ENCODE measurements around the gene DBP.

The DBP gene

DNA sequence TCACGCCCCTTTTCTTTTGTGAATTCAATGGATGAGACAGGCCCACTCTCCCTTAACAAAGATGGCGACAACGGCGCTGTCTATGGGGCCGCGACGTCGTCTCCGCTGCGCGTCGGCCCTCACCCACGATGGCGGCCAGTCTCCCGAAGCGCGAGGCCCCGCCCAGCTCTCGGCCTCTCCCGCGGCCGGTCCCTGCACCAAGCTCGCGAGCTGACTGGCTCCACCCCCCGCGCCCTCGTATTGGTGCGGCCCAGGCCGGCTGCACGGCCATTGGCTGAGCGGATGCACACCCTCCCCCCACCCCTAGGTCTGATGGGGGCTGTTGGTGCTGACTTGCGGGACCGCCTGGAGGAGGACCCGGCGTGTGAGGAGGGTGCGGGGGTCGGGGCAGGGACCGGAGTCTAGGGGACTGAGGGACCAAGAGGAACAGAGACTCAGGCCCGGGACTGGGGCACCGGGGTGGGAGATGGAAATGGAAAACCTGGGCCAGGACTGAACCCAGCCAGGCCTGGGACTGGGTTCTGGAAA, 13.0 kb downstream of the DBP start (continued):
- TF ChIP-seq, protein P1, sequence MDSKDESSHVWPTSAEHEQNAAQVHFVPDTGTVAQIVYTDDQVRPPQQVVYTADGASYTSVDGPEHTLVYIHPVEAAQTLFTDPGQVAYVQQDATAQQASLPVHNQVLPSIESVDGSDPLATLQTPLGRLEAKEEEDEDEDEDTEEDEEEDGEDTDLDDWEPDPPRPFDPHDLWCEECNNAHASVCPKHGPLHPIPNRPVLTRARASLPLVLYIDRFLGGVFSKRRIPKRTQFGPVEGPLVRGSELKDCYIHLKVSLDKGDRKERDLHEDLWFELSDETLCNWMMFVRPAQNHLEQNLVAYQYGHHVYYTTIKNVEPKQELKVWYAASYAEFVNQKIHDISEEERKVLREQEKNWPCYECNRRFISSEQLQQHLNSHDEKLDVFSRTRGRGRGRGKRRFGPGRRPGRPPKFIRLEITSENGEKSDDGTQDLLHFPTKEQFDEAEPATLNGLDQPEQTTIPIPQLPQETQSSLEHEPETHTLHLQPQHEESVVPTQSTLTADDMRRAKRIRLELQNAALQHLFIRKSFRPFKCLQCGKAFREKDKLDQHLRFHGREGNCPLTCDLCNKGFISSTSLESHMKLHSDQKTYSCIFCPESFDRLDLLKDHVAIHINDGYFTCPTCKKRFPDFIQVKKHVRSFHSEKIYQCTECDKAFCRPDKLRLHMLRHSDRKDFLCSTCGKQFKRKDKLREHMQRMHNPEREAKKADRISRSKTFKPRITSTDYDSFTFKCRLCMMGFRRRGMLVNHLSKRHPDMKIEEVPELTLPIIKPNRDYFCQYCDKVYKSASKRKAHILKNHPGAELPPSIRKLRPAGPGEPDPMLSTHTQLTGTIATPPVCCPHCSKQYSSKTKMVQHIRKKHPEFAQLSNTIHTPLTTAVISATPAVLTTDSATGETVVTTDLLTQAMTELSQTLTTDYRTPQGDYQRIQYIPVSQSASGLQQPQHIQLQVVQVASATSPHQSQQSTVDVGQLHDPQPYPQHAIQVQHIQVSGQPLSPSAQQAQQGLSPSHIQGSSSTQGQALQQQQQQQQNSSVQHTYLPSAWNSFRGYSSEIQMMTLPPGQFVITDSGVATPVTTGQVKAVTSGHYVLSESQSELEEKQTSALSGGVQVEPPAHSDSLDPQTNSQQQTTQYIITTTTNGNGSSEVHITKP (tag by site-specific recombination; IDR thresholded peaks at IDR 0.05), result peak; percentile 96
- TF ChIP-seq SP3 (tag by site-specific recombination; IDR thresholded peaks at IDR 0.05), result peak; percentile 98
- TF ChIP-seq SP2 (tag by site-specific recombination; IDR thresholded peaks at IDR 0.05), result peak; percentile 95
- no peak for TF ChIP-seq ZFP37 (tag by site-specific recombination; IDR thresholded peaks at IDR 0.05)
- TF ChIP-seq ZNF658 (tag by site-specific recombination; IDR thresholded peaks at IDR 0.05), result no peak
- TF ChIP-seq ZXDB (tag by site-specific recombination; IDR thresholded peaks at IDR 0.05), result peak; percentile 75
- TF ChIP-seq SALL2 (tag by site-specific recombination; IDR thresholded peaks at IDR 0.05; ENCODE audit: borderline replicate concordance), result no peak
- TF ChIP-seq GLIS1 (tag by site-specific recombination; IDR thresholded peaks at IDR 0.05), result peak; percentile 75
- TF ChIP-seq, protein P2, sequence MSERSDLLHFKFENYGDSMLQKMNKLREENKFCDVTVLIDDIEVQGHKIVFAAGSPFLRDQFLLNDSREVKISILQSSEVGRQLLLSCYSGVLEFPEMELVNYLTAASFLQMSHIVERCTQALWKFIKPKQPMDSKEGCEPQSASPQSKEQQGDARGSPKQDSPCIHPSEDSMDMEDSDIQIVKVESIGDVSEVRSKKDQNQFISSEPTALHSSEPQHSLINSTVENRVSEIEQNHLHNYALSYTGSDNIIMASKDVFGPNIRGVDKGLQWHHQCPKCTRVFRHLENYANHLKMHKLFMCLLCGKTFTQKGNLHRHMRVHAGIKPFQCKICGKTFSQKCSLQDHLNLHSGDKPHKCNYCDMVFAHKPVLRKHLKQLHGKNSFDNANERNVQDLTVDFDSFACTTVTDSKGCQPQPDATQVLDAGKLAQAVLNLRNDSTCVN (tag by site-specific recombination; optimal IDR thresholded peaks at IDR 0.05), result peak; percentile 62
- peak; percentile 54; the same call in 1 of the 2 replicates for TF ChIP-seq ZBTB20 (tag by site-specific recombination; IDR thresholded peaks at IDR 0.05)
- TF ChIP-seq KLF1 (tag by site-specific recombination; IDR thresholded peaks at IDR 0.05), result peak; percentile 6; the same call in 1 of the 2 replicates
- peak; percentile 83; the same call in 1 of the 2 replicates for TF ChIP-seq KLF9 (tag by site-specific recombination; IDR thresholded peaks at IDR 0.05; ENCODE audit: low read depth)
- TF ChIP-seq ZNF747 (tag by site-specific recombination; IDR thresholded peaks at IDR 0.05), result no peak
- peak; percentile 96 for TF ChIP-seq YY1 (tag by site-specific recombination; IDR thresholded peaks at IDR 0.05)

DNA sequence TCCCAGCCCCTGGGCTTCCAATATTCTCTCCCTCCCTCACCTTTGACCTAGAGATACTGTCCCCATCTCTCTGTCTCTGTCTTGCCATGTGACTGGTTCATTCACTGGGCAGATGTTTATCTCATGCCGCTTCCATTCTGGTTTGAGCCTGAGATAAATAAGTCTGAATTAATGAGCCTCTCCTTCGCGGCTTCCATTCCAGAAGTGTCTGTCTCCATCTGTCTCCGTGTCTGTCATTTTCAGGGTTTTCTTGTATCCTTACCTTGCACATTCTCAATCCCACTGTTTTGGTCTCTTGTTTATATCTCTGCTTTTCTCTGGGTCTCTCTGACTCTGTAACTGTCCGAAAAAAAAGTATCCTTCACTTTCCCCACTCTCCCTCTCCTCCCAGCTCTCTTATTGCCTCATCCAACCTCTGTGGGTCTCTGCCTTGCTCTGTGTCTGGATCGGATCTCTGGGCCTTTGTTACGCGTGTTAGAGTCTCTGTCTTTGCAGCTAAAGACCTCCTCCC, 13.6 kb downstream of the DBP start:
- POLR2A ChIA-PET, result interaction anchor here (0.5 to 3.3 kb wide), 11 partner anchors 8 to 268 kb away, joined by 3 to 28 read pairs (median 4); partner anchors contain the start of genes DBP and FAM83E
- Histone ChIP-seq H3K27ac (ENCODE audit: extremely low read depth, low read depth, low read length) (peak overlapping the region; percentile 51), H3K4me1 (ENCODE audit: control insufficient read depth, insufficient read depth, low read length) (peaks cover 10% of the 10 kb centered on the region), H3K9me3 (ENCODE audit: control insufficient read depth, insufficient read depth, low read depth, low read length) (no peaks in the 10 kb centered on the region), H3K36me3 (ENCODE audit: control insufficient read depth in 2 of 2, insufficient read depth in 1 of 2, low read length in 2 of 2) (peaks cover 0 to 19% of the 10 kb centered on the region in 2 experiments; a peak in 1 of 3 replicates), H3K4me3 (ENCODE audit: low read depth, low read length) (peak overlapping the region; percentile 17)
- CTCF ChIA-PET, result interaction anchor here (0.6 to 1.5 kb wide), 4 partner anchors 22 to 442 kb away, joined by 3 to 5 read pairs (median 4); partner anchors contain the start of gene CA11
- TF ChIP-seq, protein P3, sequence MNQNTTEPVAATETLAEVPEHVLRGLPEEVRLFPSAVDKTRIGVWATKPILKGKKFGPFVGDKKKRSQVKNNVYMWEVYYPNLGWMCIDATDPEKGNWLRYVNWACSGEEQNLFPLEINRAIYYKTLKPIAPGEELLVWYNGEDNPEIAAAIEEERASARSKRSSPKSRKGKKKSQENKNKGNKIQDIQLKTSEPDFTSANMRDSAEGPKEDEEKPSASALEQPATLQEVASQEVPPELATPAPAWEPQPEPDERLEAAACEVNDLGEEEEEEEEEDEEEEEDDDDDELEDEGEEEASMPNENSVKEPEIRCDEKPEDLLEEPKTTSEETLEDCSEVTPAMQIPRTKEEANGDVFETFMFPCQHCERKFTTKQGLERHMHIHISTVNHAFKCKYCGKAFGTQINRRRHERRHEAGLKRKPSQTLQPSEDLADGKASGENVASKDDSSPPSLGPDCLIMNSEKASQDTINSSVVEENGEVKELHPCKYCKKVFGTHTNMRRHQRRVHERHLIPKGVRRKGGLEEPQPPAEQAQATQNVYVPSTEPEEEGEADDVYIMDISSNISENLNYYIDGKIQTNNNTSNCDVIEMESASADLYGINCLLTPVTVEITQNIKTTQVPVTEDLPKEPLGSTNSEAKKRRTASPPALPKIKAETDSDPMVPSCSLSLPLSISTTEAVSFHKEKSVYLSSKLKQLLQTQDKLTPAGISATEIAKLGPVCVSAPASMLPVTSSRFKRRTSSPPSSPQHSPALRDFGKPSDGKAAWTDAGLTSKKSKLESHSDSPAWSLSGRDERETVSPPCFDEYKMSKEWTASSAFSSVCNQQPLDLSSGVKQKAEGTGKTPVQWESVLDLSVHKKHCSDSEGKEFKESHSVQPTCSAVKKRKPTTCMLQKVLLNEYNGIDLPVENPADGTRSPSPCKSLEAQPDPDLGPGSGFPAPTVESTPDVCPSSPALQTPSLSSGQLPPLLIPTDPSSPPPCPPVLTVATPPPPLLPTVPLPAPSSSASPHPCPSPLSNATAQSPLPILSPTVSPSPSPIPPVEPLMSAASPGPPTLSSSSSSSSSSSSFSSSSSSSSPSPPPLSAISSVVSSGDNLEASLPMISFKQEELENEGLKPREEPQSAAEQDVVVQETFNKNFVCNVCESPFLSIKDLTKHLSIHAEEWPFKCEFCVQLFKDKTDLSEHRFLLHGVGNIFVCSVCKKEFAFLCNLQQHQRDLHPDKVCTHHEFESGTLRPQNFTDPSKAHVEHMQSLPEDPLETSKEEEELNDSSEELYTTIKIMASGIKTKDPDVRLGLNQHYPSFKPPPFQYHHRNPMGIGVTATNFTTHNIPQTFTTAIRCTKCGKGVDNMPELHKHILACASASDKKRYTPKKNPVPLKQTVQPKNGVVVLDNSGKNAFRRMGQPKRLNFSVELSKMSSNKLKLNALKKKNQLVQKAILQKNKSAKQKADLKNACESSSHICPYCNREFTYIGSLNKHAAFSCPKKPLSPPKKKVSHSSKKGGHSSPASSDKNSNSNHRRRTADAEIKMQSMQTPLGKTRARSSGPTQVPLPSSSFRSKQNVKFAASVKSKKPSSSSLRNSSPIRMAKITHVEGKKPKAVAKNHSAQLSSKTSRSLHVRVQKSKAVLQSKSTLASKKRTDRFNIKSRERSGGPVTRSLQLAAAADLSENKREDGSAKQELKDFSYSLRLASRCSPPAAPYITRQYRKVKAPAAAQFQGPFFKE (tag by site-specific recombination; IDR thresholded peaks at IDR 0.05; ENCODE audit: borderline replicate concordance), result no peak
- no peak for TF ChIP-seq ZNF416 (tag by site-specific recombination; IDR thresholded peaks at IDR 0.05)
- no peak for TF ChIP-seq ZNF223 (tag by site-specific recombination; IDR thresholded peaks at IDR 0.05)
- no peak for TF ChIP-seq ZBTB1 (tag by site-specific recombination; IDR thresholded peaks at IDR 0.05)
- no peak for TF ChIP-seq ZNF792 (tag by site-specific recombination; IDR thresholded peaks at IDR 0.05)
- no peak for TF ChIP-seq SP7 (tag by site-specific recombination; IDR thresholded peaks at IDR 0.05)
- peak; percentile 93; the same call in 1 of the 2 replicates for TF ChIP-seq ZBTB17 (tag by site-specific recombination; IDR thresholded peaks at IDR 0.05)
- TF ChIP-seq ZNF404 (tag by site-specific recombination; IDR thresholded peaks at IDR 0.05), result 0 out of 2 replicates have a peak, but pooled peaks have one; percentile 37
- TF ChIP-seq ZNF274 (IDR thresholded peaks at IDR 0.05; ENCODE audit: low read length), result no peak
- no peak for TF ChIP-seq ZNF274 (tag by site-specific recombination; IDR thresholded peaks at IDR 0.05; ENCODE audit: borderline replicate concordance)
- TF ChIP-seq, protein P4, sequence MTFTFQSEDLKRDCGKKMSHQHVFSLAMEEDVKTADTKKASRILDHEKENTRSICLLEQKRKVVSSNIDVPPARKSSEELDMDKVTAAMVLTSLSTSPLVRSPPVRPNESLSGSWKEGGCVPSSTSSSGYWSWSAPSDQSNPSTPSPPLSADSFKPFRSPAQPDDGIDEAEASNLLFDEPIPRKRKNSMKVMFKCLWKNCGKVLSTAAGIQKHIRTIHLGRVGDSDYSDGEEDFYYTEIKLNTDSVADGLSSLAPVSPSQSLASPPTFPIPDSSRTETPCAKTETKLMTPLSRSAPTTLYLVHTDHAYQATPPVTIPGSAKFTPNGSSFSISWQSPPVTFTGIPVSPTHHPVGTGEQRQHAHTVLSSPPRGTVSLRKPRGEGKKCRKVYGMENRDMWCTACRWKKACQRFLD (tag by site-specific recombination; IDR thresholded peaks at IDR 0.05), result no peak
